HG03095 (cell line): ENCODE measurements around the gene PROSER2.

Source experiments
- ATAC-seq: cut with Tn5 transposase; IDR thresholded peaks from one replicate; pipeline ENCODE4 v1.9.1; 2021; ENCODE audit warnings: moderate library complexity; ENCODE audit not compliant: unreplicated experiment

PROSER2 gene

GRCh38 chr10:11865561-11865960 lies 42.4 kb downstream of the PROSER2 start:
- no peak for ATAC-seq

GRCh38 chr10:11866199-11866925 lies 43.2 kb downstream of the PROSER2 start:
- no peak for ATAC-seq

DNA sequence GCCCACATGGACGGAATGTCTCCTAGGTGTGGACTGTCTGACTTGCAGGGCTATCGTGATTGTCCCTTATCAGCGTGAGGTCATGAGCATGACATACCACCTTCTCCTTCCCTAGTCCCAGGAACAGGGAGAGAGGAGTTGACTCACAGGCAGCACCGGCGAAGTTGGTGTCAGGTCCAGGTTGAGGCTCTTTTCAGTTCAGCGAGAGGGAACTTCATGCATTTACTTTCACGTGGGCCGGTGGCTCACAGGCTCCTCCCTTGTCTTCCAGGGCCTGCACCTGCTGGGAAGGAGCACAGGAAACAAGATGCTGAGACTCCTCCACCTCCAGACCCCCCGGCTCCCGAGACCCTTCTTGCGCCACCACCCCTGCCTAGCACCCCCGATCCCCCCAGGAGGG lies 46.1 kb downstream of the PROSER2 start:
- ATAC-seq: no peak

- ATAC-seq: no peak
Measured at GRCh38 chr10:11869743-11870460, 46.7 kb downstream of the PROSER2 start.

DNA sequence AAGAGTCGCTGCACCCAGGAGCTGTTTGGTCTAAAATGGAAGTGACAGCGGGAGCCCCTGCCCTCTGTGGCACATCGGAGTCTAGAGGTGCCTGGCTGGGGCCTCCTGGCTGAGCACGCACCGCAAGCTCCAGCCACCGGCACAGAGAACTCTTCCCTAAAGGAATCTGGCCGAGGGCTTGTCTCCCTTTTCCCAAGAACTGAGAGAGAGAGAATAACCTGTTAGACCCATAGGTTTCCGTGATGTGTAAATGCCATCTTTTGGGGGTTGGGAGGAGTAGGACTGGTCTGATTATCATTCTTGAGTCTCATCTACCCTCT lies 47.3 kb downstream of the PROSER2 start:
- ATAC-seq: no peak

GRCh38 chr10:11870900-11871400 lies 47.8 kb downstream of the PROSER2 start:
- no peak for ATAC-seq

DNA sequence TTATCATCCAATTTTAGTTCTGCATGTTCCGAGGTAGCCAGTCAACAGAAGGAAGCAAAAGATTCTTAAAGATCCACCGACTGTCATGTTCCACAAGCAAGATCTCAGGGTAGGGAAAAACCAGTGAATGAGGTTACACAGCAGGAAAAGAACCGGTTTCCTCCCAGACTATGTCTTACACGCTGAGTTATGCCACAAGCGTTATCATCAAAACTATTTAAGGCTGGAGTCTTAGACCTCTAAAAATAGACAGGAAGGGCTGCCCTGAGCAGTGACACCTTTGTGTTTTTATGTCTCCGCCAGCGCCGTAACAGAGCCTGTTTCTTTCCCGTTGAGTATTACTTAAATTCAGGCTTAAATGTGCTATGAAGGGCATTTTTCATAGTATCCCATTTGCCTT lies 48.3 kb downstream of the PROSER2 start:
- no peak for ATAC-seq

DNA sequence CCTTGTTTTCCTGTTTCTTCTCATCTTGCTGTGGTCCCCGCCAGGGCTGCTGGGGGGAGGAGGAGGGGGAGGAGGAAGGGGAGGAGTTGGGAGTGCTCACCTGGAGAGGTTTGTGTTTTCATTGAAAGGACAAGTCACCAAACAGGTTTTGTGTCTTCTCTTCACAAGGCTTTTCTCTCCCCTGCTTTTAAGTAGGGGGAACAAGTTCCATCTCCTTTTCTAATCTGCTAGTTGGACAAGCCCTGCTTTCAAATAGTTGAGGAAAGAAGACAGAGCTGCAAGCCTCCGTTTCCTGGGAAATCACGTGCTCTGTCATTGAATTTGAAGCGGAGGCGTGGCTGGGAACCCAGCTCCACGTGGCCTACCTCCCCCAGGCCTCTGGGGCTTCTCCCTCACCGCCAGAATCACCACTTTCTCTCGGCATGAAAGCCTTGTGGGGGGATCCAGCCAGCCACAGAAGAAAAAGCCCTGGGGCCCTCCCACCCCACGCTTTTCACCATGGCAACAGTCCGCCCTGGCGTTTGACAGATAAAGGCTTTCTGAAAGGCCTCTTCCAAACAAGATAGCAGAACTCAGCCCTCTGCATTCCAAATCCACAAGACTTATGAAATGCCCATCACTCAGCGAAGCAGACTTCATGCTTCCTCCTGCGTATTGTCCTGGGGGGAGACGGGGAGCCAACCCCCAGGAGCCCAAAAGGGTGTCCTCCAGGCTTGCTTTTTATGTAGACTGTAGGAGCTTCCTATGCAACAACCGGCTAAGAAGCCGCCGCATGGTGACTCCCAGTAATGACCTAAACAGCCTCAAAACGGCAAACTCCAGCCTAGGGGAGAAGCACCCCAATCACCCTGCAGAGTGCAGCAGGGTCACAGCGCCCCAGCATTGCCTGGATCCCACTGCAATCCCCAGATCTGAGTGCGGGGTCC lies 51.7 kb downstream of the PROSER2 start:
- ATAC-seq: no peak

DNA sequence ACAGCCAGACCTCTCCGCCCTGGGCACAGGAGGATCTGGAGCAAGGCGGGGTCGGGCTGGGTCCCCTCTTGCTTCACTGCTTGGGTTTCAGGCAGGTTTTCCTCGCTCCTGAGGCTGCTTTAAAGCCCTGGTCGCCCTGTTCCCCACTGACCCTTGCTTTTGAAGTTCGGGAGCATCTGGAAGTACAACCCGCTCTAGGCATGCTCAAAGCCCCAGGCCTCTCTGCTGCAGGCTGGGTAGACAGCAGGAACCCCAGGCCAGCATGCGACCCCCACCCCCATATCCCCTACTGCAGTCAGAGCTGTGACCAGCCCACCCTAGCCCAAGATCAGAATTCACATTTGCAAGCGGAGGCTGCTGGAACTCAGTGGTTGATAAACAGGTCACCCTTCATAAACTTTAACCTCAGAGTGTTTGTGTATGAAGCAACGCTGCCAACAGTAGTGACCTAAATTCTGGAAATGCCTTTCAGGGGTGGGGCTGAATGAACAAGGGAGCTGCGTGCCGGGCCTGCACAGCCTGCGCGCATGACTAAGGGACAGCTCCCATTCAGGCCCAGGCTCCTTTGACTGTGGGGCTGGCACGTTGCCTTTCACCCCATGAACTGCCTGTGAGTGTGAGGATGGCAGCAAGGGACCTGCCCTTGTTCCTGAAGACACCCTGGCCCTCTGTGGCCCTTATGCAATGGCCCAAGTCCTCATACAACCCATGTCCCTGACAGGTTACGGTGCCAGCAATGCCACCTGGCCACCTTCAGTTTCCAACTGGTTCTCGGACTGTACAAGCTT lies 52.5 kb downstream of the PROSER2 start:
- ATAC-seq: no peak

DNA sequence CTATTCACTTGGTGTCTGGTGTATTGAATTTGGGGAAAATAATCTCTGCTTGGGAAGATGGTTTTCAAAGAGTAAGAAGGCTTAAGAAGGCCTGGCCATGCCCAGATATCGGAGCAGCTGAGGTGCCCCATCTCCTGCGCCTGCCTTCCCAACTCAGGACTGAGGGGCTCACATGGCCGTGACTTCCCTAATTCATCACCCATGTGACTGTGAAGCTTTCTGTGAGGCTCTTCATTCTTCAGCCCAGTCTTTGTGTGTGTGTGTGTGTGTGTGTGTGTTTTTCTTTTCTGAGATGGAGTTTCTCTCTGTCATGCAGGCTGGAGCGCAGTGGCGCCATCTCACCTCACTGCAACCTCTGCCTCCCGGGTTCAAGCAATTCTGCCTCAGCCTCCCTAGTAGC lies 53.2 kb downstream of the PROSER2 start:
- ATAC-seq: no peak

- no peak for ATAC-seq
Measured at GRCh38 chr10:11876805-11877590, 53.8 kb downstream of the PROSER2 start.

- ATAC-seq: no peak
Measured at GRCh38 chr10:11877591-11877905, 54.4 kb downstream of the PROSER2 start.

GRCh38 chr10:11878776-11879175 lies 55.6 kb downstream of the PROSER2 start:
- ATAC-seq: no peak

- no peak for ATAC-seq
Measured at GRCh38 chr10:11879387-11880094, 56.4 kb downstream of the PROSER2 start.

DNA sequence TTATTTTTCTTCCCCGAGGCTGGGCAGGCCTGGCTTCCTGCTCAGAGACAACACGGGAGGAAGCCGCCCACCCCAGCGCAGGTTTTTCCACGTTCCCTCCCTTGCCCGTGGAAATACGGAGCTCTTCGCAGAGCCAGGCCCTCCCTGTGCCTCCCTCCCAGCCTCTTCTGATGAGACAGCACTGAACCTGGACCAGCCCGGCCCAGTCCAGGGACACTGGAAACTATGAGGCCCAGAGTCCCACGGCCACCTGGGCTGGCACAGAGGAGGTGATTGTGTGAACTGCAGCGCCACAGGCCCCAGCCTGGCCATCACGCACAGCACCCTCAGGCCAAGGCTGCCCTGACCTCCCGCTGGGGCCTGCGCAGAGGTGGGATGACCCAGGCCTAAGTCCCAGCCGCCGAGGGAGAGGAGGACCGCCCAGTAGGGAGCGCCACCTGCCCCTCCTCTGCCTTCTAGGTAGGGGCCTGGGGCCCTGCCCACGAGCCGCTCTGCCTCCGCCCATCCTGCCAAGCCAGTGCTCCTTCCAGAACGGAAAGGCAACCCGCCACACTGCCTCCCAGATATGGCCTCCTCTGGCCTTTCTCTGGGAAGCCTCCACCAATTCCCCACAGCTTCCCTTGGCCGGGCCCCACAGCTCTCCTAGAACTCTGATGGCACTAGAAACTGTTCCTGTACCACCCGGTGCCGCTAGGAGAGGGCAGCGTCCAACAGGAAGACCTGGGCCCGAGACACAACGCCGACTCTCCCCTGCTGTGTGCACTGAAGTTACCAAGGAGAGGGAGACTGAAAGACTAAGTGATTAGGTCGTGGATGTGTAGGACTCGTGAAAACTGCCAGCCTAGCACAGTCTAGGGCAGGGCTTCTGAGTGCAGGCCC lies 57.2 kb downstream of the PROSER2 start:
- ATAC-seq: no peak

GRCh38 chr10:11881030-11881476 lies 57.9 kb downstream of the PROSER2 start:
- no peak for ATAC-seq

GRCh38 chr10:11881477-11882417 lies 58.6 kb downstream of the PROSER2 start:
- ATAC-seq: no peak
